Neural cell (in vitro differentiated cells): ENCODE measurements around the gene PEF1.

Experiments
- CTCF ChIP-seq: fragments of 450-650 bp; IDR thresholded peaks from 2 replicates; pipeline ENCODE4 v1.5.1; 2014; ENCODE audit warnings: antibody characterized with exemption, mild to moderate bottlenecking, moderate library complexity; ENCODE audit not compliant: poor library complexity, severe bottlenecking
- EZH2 ChIP-seq: fragments of 200-600, 300-800 bp; shearing (Covaris generic), sonication (generic); IDR thresholded peaks from 2 replicates; pipeline ENCODE4 v1.6.1; 2014; ENCODE audit warnings: antibody characterized with exemption, low read length, borderline replicate concordance, mild to moderate bottlenecking; ENCODE audit not compliant: insufficient read depth, poor library complexity, severe bottlenecking
- MXI1 ChIP-seq: fragments of 450-650 bp; conservative IDR thresholded peaks from 2 replicates; pipeline ENCODE4 v1.6.1; 2014; ENCODE audit warnings: antibody characterized with exemption, mild to moderate bottlenecking; ENCODE audit not compliant: poor library complexity, severe bottlenecking
- POLR2AphosphoS5 ChIP-seq: IDR thresholded peaks from 2 replicates; pipeline ENCODE4 v1.6.1; 2012
- RAD21 ChIP-seq: fragments of 450-650 bp; conservative IDR thresholded peaks from 2 replicates; pipeline ENCODE4 v1.6.1; 2014; ENCODE audit warnings: antibody characterized with exemption, mild to moderate bottlenecking, moderate library complexity
- REST ChIP-seq: IDR thresholded peaks from 2 replicates; pipeline ENCODE4 v1.6.1; 2012; ENCODE audit warnings: borderline replicate concordance
- TAF1 ChIP-seq: IDR thresholded peaks from 2 replicates; pipeline ENCODE4 v1.6.1; 2012; ENCODE audit warnings: low read depth

- TF ChIP-seq CTCF (no peak), REST (no peak), POLR2AphosphoS5 (no peak), RAD21 (no peak), EZH2 (no peak), MXI1 (no peak), TAF1 (no peak)
These were observed 26.5 kb upstream of the PEF1 start for GRCh38 chr1:31671147-31671546.
